GM15510 (cell line): ENCODE measurements around the gene JMJD1C.

Source experiments
- POLR2A ChIP-seq: IDR thresholded peaks from 3 replicates; pipeline ENCODE4 v1.6.1; 2011; ENCODE audit warnings: borderline replicate concordance; ENCODE audit not compliant: insufficient read length; ENCODE audit errors: extremely low read depth

The JMJD1C gene

DNA sequence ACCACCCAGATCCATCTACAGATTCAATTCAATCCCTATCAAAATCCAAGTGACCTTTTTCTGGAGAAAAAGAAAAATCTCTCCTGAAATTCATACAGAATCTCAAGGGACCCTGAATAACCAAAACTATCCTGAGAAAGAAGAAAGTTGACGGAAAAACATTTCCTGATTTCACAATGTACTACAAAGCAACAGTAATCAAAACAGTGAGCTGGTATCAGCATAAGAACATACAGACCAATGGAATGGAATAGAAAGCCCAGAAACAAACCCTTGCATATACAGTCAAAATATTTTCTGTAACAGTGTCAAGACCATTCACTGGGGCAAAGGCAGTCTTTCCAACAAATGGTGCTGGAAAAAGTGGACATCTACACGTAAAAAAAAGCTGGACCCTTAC lies 89.9 kb downstream of the JMJD1C start:
- no peak for TF ChIP-seq POLR2A

DNA sequence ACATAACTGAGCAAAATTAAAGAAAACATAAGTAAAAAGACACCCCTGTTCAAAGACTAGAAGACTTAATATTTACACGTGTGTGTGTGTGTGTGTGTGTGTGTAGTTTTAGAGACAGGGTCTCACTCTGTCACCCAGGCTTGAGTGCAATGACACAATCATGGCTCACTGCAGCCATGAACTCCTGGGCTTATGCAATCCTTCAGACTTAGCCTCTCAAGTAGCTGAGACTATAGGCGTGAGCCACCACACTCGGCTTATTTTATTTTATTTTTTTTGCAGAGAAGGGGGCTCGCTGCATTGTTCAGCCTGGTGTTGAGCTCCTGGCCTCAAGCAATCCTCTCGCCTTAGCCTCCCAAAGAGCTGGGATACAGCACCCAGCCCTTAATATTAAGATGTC lies 90.3 kb downstream of the JMJD1C start:
- no peak for TF ChIP-seq POLR2A

DNA sequence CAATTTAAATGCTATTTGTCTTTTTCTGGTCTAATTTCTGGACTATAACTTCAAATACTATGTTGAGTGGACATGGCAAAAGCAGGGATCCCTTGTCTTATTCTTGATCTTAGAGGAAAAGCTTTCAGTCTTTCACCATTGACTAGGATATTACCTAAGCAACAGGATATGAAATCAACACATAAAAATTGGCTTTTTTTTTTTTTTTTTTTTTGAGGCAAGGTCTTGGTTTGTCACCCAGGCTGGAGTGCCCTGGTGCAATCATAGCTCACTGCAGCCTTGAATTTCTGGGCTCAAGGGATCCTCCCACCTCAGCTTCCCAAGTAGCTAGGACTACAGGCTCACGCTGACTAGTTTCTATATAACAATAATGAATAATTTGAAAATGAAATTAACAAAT lies 90.8 kb downstream of the JMJD1C start:
- TF ChIP-seq POLR2A: no peak

GRCh38 chr10:63373176-63373575 lies 92.6 kb downstream of the JMJD1C start:
- TF ChIP-seq POLR2A: no peak

- no peak for TF ChIP-seq POLR2A
Measured at GRCh38 chr10:63369711-63370110, 96.1 kb downstream of the JMJD1C start.

GRCh38 chr10:63368365-63368764 lies 97.4 kb downstream of the JMJD1C start:
- TF ChIP-seq POLR2A: no peak

DNA sequence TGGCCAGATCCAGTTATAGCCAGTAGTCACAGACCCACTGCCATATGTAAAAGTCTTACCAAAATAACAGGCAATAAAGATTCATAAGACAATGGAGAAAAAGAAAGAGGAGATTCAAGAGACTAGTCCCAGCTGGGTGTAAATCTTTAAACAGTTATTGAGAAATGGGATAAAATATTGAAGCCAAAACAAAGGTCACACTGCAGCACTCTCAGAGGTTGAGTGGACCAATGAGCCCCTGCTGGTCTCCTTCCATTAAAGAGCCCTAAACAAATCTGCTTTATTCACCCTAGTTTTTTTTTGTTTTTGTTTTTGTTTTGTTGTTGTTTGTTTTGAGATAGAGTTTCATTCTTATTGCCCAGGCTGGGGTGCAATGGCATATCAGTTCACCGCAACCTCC lies 98.8 kb downstream of the JMJD1C start:
- TF ChIP-seq POLR2A: no peak

DNA sequence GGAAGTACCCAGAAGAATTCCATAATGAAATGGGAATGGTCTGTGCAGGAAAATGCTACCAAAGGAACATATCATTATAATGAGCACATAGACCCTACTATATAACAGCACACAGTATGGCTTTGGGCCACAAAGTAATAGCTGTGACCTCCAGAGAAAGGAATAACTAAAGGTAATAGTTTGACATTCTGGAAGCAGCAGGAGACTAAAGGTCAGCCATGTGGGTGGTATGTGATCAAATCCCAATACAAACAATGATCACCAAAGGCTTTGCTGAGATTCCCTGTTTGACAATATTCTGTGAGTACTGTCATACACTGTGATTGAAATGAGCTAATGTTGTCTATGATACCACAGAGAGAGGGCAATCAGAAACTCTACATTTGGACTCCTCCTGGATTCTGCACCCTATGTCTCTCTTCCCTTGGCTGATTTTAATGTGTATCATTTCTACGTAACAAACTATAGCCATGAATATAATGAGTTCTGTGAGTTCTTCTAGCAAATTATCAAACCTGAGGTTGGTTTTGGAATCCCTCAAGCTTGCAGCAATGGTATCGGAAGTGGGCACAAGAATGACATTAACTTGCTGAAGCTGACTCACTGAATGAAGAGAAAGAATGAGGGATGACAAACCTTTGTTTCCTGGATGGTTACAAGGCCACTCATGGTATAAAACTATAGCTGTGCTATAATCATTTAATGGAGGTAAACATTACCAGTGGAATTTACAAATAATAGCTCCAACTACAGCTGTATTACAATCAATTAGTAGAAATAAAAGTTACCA lies 99.6 kb downstream of the JMJD1C start:
- TF ChIP-seq POLR2A: no peak

DNA sequence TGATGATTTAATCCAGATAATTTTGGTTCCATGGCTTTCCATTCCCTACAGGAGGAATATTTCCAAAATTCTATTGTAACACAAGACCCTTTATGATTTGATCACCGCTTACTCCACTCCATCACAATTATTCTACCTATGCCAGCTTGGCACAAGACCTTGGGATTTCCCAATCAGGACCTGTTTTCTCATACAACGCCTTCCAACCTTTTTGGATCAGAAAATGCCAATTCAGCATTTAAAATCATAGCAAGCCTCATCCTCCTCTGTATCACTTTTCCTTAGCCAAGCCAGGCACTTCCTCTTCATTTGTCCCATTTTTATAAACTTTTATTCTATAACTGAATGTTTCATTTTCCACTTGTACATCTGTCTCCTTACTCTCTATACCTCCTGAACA lies 100.9 kb downstream of the JMJD1C start:
- no peak for TF ChIP-seq POLR2A

- TF ChIP-seq POLR2A: no peak
Measured at GRCh38 chr10:63363951-63364350, 101.8 kb downstream of the JMJD1C start.

DNA sequence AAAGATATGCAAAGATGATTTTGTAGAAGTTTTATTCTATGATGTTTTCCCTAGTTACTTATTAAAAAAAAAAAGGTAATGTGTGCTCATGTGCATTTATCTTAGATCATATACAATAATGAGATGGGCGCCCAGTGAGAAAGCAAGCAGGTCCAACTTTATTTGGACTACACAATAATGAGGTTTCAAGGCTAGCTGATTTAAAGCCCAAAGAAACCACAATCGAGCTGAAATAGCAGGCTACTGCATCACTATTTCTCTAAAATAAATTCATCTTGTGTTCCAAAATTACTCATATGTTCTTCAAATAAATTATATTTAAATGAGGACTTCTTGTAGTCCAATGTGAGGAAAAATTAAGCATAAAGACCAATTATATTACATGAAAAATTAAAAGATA lies 110.1 kb downstream of the JMJD1C start:
- TF ChIP-seq POLR2A: no peak

- TF ChIP-seq POLR2A: no peak
Measured at GRCh38 chr10:63352976-63353375, 112.8 kb downstream of the JMJD1C start.

GRCh38 chr10:63348245-63348850 lies 117.4 kb downstream of the JMJD1C start:
- TF ChIP-seq POLR2A: no peak

DNA sequence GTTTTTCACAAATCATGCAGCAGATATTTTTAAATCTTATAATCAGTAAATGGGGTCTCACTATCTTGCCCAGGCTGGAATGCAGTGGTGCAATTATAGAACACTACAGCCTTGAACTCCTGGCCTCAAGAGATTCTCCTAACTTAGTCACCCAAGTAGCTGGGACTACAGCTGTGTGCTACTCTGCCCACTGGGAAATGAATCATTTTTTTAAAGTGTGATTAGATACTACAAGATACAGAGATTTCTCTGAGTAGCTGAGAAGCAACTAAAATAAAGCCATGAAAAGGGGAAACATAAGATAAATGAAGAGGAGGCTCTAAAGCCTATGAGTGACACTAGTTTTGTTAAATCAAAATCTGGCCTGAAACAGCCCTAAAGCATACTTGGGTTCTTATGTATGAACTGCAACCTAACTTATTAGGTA lies 119.7 kb downstream of the JMJD1C start:
- no peak for TF ChIP-seq POLR2A

GRCh38 chr10:63344269-63344668 lies 121.5 kb downstream of the JMJD1C start:
- no peak for TF ChIP-seq POLR2A

DNA sequence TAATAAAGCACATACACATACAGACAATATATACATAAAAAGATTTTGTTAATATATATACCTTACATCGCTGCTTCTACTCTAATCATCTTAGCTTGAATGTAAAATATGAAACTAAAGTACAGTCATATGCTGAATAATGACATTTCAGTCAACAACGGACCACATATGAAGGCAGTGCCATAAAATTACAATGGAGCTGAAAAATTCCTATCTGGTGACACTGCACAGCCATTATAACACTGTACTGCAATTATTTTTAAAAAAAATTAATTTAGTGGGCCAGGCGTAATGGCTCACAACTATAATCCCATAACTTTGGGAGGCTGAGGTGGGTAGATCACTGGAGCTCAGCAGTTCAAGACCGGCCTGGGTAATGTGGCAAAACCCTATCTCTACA lies 122.3 kb downstream of the JMJD1C start:
- no peak for TF ChIP-seq POLR2A
